ENCODE measurements around the gene CSRNP3.

The CSRNP3 gene

DNA sequence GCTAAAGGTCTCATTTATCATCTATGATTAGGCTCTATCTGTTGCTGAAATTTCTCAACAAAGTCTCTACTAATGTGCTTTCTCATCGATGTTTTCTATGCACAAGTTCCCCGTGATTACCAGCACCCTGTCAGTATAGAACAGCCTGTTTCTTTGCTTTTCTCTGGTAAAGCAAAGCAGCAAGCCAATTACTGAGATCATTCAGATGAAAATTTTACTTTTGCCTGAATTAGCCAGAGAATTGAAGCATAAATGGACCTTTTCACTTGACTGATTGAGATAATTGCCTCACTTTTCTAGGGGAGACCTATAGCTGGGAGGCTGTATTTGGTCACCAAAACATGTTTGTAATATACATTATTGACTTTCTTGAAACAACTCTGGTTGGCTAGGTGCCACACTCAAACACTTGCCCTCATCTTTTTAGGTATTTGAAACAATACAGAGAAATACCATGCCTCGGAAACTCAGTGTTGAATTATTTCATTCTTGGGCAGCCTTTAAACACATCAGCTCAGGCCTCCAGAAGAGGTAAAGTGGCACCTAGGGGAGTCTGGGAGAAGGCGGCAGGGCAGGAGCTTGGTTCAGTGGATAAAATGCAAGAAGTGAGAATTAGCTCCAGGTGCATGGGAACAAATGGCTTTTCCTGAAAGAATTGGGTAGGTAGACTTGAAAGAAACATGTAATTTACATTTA lies 228.4 kb downstream of the CSRNP3 start:
- no peak for DNase-seq

DNA sequence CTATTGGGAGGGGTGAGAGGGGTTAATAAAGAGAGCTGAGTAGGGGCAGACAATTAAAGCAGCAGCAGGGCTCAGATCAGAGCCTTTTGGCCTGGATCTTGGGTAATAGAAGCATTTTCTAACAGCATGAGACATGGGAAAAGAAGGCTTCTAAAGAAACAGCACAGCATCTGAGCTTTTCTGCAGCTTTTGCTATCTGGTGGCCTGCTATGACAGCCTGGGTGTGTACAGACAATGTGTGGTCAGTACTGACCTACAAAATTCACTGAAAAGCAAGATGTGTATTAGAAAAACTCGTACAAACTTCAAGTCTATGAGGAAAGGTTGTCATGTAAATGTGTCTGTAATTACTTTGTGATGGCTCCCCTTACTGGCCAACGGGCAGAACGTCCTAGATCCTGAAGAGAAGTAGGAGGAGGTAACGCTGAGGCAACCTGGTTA lies 229.0 kb downstream of the CSRNP3 start:
- no peak for DNase-seq

DNA sequence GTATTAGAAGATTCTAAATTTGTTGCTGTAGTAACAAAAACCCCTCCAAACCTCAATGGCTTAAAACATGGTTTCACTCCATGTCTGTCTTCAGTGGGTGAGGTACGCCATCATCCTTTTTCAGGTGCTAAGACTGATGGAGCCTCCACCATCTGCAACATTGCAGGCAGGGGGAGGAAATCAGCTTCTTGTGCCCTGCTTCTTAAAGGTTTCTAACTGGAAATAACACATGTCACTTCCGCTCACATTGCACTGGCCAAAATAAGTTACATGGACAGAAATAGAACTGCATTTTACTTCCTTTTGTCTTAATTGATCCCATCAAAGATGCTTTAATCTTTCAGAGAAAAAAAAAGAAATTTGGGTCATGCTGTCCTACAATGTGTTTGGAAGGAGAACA lies 230.4 kb downstream of the CSRNP3 start:
- DNase-seq = no peak

DNA sequence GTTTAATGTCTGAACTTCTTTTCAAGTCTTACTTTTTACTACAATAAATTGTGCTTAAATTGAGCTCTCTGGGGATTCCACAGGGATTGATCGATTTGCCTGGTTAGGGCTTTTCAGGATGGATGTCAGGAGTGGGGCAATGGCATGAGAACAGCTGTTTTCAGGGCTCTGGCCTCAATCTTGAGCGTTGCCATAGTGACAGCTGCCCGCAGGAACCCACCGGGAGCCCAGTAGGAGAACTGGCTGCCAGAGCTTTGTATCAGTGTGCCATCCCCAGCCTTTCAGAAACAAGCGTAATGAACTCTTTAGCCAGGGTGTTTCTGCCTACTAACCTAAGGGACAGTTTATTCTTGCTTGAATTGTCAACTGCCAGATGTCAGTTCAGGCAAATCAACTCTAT lies 231.0 kb downstream of the CSRNP3 start:
- DNase-seq = no peak

DNA sequence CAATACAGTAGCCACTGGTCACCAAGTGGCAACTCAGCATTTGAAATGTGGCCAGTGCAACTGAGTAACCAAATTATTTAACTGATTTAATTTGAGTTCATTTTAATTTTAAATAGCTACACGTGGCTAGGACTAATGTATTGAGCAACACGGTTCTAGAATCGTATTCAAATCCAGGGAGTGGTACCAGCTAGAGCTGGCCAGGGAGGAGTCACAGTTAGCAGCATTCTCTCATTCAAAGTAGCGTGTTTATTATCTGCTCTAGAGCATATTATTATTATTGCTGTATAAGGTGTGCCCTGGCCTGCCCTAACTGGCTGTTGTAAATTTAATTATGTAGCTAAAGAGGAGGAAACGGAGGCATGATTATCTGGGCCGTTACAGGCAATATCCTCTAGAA lies 231.6 kb downstream of the CSRNP3 start:
- no peak for DNase-seq

DNA sequence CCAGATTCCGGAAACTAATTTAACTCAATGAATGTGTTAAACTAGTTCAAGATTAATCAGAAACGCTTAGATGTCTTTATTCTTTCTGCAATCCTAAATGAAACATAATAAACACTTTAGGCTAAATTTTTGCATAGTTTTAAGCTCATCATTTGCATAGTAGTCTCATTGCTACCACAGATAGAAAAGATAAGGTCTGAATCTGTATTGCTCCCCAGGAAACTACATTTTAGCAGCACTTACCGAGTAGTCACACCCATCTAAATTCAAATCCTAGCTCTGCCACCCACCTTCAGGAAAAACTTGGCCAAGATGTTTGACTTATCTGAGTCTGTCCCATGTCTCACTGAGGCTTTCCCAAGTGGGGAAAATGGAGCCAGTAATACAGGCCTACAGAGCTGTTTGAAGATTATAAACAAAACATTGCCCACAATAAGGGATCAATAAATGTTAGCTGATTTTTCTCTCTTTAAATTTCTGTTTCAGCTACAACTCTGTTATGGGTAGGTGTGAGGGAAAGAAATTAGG lies 237.5 kb downstream of the CSRNP3 start:
- no peak for DNase-seq

DNA sequence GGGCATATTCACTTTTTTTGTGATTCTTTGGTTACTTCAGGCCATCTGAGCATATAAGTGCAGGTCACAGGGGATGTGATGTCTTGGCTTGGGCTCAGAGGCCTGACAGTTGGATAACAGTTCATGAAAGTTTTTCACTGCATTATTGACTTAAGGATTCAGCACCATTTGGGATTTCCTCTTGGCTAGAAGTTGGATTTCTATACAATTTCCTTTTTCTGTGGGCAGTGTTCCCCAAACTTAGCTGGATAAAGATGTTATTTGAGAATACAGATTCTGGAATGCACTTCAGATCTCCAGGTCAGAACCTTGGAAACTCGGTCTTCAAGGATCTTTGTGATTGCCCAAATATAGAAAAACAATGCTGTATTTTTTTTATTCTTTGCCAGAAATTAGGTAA lies 246.6 kb downstream of the CSRNP3 start:
- no peak for DNase-seq

DNA sequence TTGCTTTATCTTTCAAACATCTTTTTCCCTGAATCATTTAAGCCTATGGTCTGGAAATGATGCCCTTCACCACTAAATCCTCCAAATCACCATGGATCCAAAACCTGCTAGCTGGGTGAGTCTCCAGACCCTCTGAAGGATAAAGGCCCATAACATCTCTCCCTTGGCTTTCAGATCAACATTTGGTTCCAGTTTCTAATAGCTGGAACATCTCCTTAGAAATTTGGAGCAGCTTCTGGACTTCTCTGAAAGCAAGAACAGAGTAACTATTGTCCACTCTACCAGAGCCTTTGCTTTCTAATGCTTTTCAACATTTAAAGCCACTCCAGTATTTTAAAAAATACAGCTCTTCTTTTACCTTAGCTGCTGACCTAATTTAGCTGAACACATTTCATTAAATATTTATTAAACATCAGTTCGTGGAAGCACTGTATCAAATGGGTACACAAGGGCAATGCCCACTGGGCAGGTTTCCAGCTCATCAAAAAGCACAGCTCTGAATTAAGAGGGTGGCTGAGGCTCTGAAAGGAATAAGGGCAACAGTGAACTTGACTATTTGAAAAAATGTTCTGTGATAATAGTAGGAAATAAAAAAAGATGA lies 249.2 kb downstream of the CSRNP3 start:
- no peak for DNase-seq

DNA sequence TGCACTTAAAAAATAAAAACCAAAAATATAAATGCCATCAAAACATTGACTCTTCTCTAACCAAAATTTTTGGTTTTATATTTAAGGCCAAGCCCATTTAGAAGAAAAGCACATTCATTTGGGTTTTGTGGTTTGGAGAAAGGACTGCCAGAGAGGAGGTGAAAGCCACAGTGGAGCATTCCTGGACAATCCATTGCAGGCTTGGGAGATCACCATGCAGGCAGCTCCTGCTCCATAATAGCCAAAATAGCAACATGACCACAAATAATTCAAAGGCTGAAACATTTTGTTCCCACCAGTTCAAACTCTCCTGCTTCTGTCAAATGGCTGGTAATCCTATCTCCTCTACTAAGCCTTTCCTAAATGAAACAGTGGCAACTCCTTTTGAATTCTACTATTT lies 251.0 kb downstream of the CSRNP3 start:
- DNase-seq = no peak

DNA sequence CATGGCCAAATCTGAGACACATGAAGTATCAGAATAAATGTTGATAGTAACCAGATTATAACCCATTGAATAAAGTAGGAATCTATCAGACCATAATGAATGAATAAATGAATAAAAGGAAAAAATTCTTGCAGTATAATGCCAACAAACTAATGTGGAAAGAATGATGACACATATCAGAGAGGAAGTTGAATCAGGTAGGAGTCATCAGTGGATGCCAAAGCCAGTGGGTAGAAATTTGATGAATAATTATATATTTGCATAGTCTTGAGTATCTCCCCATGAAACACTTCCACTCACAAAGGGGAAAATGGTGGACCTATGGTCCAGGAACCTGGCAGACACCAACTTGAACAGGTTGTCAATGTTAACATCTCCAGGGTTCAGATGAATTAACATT lies 255.9 kb downstream of the CSRNP3 start:
- no peak for DNase-seq
